WTC11 (cell line): ENCODE data around the gene ANKRD9. TPM values are rescaled to one million over a fixed set of nuclear protein-coding genes. Genes with fewer than 3 reads are reported as not detected.

Experiments
- ATAC-seq: fragments of 200-7000 bp; cut with Tn5 transposase; 2 replicates; pipeline ENCODE4 v1.10.0; 2021; ENCODE audit warnings: mild to moderate bottlenecking, moderate library complexity
- CTCF ChIA-PET: fragments of 300-600 bp; sonication (Branson Sonifier 250); formaldehyde crosslinking; loops from one replicate; lab custom pipeline; 2021; ENCODE audit warnings: antibody characterized with exemption; lab: Charles Lee
- POLR2A ChIA-PET: fragments of 350-600 bp; sonication (Branson Sonifier 250); formaldehyde crosslinking; loops from one replicate; lab custom pipeline; 2021; ENCODE audit warnings: antibody characterized with exemption; lab: Charles Lee
- DNase-seq: peaks from one replicate; pipeline ENCODE4 v3.0.0; 2021; ENCODE audit warnings: low spot score
- H3K27ac Mint-ChIP-seq: 2 replicates; pipeline ENCODE4 v1.8.0; 2021; ENCODE audit warnings: mixed read lengths
- H3K27me3 Mint-ChIP-seq: 2 replicates; pipeline ENCODE4 v1.8.0; 2021; ENCODE audit warnings: low read depth, mild to moderate bottlenecking, moderate library complexity, mixed read lengths
- H3K36me3 Mint-ChIP-seq: 2 replicates; pipeline ENCODE4 v1.8.0; 2021; ENCODE audit warnings: mixed read lengths
- H3K4me1 Mint-ChIP-seq: 2 replicates; pipeline ENCODE4 v1.8.0; 2022; ENCODE audit warnings: mixed read lengths
- H3K4me3 Mint-ChIP-seq: 2 replicates; pipeline ENCODE4 v1.8.0; 2021; ENCODE audit warnings: mild to moderate bottlenecking, moderate library complexity, mixed read lengths
- H3K9me3 Mint-ChIP-seq: 2 replicates; pipeline ENCODE4 v1.8.0; 2021; ENCODE audit warnings: mixed read lengths
- CDX4 ChIP-seq: fragments of 250-450 bp; sonication (Bioruptor Pico); IDR thresholded peaks from 2 replicates; pipeline ENCODE4 v1.9.0; 2021; ENCODE audit warnings: moderate library complexity, mild to moderate bottlenecking, inconsistent platforms, borderline replicate concordance
- E2F1 ChIP-seq: sonication (generic); formaldehyde crosslinking; IDR thresholded peaks from 2 replicates; pipeline ENCODE4 v1.8.0; 2022; ENCODE audit warnings: mild to moderate bottlenecking, missing genetic modification reagents
- E2F5 ChIP-seq: sonication (generic); formaldehyde crosslinking; IDR thresholded peaks from 2 replicates; pipeline ENCODE4 v1.8.1; 2022; ENCODE audit warnings: mild to moderate bottlenecking, moderate library complexity, missing genetic modification reagents
- EMX1 ChIP-seq: fragments of 250-450 bp; sonication (Bioruptor Pico); IDR thresholded peaks from 2 replicates; pipeline ENCODE4 v1.8.0; 2021; ENCODE audit warnings: mild to moderate bottlenecking
- ETV6 ChIP-seq: sonication (generic); formaldehyde crosslinking; IDR thresholded peaks from 2 replicates; pipeline ENCODE4 v1.8.1; 2022; ENCODE audit warnings: mild to moderate bottlenecking, missing genetic modification reagents
- FOXJ3 ChIP-seq: sonication (generic); formaldehyde crosslinking; IDR thresholded peaks from 2 replicates; pipeline ENCODE4 v1.9.0; 2021; ENCODE audit warnings: missing genetic modification reagents, mild to moderate bottlenecking, borderline replicate concordance
- NFATC4 ChIP-seq: fragments of 250-450 bp; sonication (Bioruptor Pico); IDR thresholded peaks from 2 replicates; pipeline ENCODE4 v1.9.0; 2021; ENCODE audit warnings: mild to moderate bottlenecking
- NR1H2 ChIP-seq: sonication (generic); formaldehyde crosslinking; IDR thresholded peaks from 2 replicates; pipeline ENCODE4 v1.9.0; 2021; ENCODE audit warnings: mild to moderate bottlenecking, moderate library complexity, missing genetic modification reagents
- OVOL2 ChIP-seq: fragments of 250-450 bp; sonication (Bioruptor Pico); IDR thresholded peaks from 2 replicates; pipeline ENCODE4 v1.9.0; 2021; ENCODE audit warnings: mild to moderate bottlenecking, borderline replicate concordance
- PRRX2 ChIP-seq: fragments of 250-450 bp; sonication (Bioruptor Pico); IDR thresholded peaks from 2 replicates; pipeline ENCODE4 v1.8.0; 2021; ENCODE audit warnings: mild to moderate bottlenecking
- TEAD1 ChIP-seq: sonication (generic); formaldehyde crosslinking; IDR thresholded peaks from 2 replicates; pipeline ENCODE4 v1.8.0; 2022; ENCODE audit warnings: mild to moderate bottlenecking, missing genetic modification reagents
- TEAD4 ChIP-seq: sonication (generic); formaldehyde crosslinking; IDR thresholded peaks from 2 replicates; pipeline ENCODE4 v1.8.0; 2022; ENCODE audit warnings: mild to moderate bottlenecking, missing genetic modification reagents
- USF2 ChIP-seq: sonication (generic); formaldehyde crosslinking; IDR thresholded peaks from 2 replicates; pipeline ENCODE4 v1.8.1; 2023; ENCODE audit warnings: mild to moderate bottlenecking, missing genetic modification reagents, moderate library complexity
- ZNF281 ChIP-seq: sonication (generic); formaldehyde crosslinking; IDR thresholded peaks from 2 replicates; pipeline ENCODE4 v1.8.0; 2023; ENCODE audit warnings: mild to moderate bottlenecking, missing genetic modification reagents
- ZNF396 ChIP-seq: fragments of 250-450 bp; sonication (Bioruptor Pico); IDR thresholded peaks from 2 replicates; pipeline ENCODE4 v1.8.0; 2021; ENCODE audit warnings: mild to moderate bottlenecking, moderate library complexity, borderline replicate concordance
- total RNA-seq: library from RNA; stranded (reverse); gene quantifications from 3 replicates; pipeline ENCODE4 v1.2.3, GENCODE V29; 2021
- TF ChIP-seq, protein P1 (sequence below): sonication (generic); formaldehyde crosslinking; IDR thresholded peaks from 2 replicates; pipeline ENCODE4 v1.8.1; 2022; ENCODE audit warnings: low read depth, missing genetic modification reagents, borderline replicate concordance
- TF ChIP-seq, protein P2 (sequence below): sonication (generic); formaldehyde crosslinking; IDR thresholded peaks from 2 replicates; pipeline ENCODE4 v1.8.1; 2022; ENCODE audit warnings: low read depth, mild to moderate bottlenecking, moderate library complexity, missing genetic modification reagents, borderline replicate concordance

Gene ANKRD9
- total RNA-seq, 1 experiment from 2014 or later, result 63.8 TPM

DNA sequence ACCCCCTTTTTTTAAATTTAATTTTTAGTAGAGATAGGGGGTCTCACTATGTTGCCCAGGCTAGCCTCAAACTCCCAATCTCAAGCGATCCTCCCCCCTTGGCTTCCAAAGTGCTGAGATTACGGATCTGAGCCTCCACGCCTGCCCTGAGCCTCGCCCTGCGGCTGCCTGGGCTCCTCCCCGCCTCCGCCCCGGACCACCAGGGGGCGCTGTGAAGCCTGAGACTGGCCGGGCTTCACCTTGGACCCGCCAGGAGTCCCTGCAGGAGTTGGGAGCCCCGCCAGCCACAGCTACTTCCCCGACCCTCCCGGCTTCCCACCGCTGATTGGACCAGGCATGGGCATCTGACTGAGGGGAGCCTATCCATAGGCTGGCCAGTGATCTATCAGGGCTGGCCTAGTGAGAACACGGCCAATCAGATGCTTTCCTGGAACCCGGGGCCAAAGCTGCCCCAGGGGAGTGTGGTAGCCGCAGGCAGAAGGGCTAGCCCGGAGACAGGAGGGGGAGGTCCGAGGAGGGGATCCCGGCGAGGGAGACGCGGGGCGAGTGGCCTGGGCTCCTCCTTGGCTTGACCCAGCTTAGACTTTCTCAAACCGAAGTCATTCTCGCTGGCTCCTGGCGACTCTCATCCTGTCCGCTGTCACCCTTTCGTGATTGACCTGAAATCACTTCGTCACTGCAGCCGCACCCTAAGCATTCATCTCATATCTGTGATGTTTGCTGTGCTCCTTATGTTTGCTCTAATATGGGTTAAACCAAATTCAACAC, 15.1 kb upstream of the ANKRD9 start (continued):
- TF ChIP-seq ZNF281, result no peak
- TF ChIP-seq NR1H2, result no peak
- no peak for TF ChIP-seq CDX4 (CRISPR knock-in tag)
- peak; percentile 95 for TF ChIP-seq USF2
- peak; percentile 87 for TF ChIP-seq TEAD1
- TF ChIP-seq NFATC4 (CRISPR knock-in tag), result no peak
- no peak for TF ChIP-seq E2F1 (CRISPR knock-in tag)
- no peak for TF ChIP-seq E2F5 (CRISPR knock-in tag)
- no peak for TF ChIP-seq PRRX2 (CRISPR knock-in tag)
- TF ChIP-seq FOXJ3 (CRISPR knock-in tag), result no peak
- TF ChIP-seq, protein P1, sequence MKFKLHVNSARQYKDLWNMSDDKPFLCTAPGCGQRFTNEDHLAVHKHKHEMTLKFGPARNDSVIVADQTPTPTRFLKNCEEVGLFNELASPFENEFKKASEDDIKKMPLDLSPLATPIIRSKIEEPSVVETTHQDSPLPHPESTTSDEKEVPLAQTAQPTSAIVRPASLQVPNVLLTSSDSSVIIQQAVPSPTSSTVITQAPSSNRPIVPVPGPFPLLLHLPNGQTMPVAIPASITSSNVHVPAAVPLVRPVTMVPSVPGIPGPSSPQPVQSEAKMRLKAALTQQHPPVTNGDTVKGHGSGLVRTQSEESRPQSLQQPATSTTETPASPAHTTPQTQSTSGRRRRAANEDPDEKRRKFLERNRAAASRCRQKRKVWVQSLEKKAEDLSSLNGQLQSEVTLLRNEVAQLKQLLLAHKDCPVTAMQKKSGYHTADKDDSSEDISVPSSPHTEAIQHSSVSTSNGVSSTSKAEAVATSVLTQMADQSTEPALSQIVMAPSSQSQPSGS (CRISPR knock-in tag), result no peak
- no peak for TF ChIP-seq EMX1
- TF ChIP-seq, all 79 proteins: peak for 15

GRCh38 chr14:102523569-102524450, 14.2 kb upstream of the ANKRD9 start:
- Mint-ChIP-seq H3K27ac (no peak overlapping the region), H3K27me3 (no peaks in the 10 kb centered on the region; the same call in none of the 2 replicates), H3K9me3 (no peaks in the 10 kb centered on the region), H3K36me3 (no peaks in the 10 kb centered on the region), H3K4me3 (peak overlapping the region; percentile 27; the same call in 1 of the 2 replicates), H3K4me1 (peaks cover 20% of the 10 kb centered on the region)
- TF ChIP-seq ZNF396 (CRISPR knock-in tag) (no peak), USF2 (no peak), TEAD4 (no peak), OVOL2 (no peak), ETV6 (CRISPR knock-in tag) (no peak)
- TF ChIP-seq, protein P2, sequence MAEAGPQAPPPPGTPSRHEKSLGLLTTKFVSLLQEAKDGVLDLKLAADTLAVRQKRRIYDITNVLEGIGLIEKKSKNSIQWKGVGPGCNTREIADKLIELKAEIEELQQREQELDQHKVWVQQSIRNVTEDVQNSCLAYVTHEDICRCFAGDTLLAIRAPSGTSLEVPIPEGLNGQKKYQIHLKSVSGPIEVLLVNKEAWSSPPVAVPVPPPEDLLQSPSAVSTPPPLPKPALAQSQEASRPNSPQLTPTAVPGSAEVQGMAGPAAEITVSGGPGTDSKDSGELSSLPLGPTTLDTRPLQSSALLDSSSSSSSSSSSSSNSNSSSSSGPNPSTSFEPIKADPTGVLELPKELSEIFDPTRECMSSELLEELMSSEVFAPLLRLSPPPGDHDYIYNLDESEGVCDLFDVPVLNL (CRISPR knock-in tag), result no peak
- DNase-seq, result no peak
- CTCF ChIA-PET, result interaction anchor here (0.6 to 3.3 kb wide), 31 partner anchors 8 to 394 kb away, joined by 3 to 26 read pairs (median 4); partner anchors contain the start of gene ANKRD9
- no peak for ATAC-seq
- POLR2A ChIA-PET, result interaction anchor here (0.6 to 1.3 kb wide), 7 partner anchors 12 to 71 kb away, joined by 3 to 8 read pairs (median 3); no protein-coding TSS in a partner anchor
